Measurements from ENCODE around the gene ABCC6.
"Not testable (repeated sequence)": the region's sequence is repeated elsewhere in the genome, so short reads cannot be mapped to it uniquely, and the experiment has no call there.

- TF ChIP-seq CTCF (conservative IDR thresholded peaks at IDR 0.05; ENCODE audit: low read length); EZH2phosphoT487 (IDR thresholded peaks at IDR 0.05; ENCODE audit: borderline replicate concordance, low read depth, low read length): not testable (repeated sequence)
Observed at GRCh38 chr16:16181748-16182147, 41.5 kb downstream of the ABCC6 start.
